WTC11 (cell line): Measurements from ENCODE around the gene SMARCB1. TPM values are rescaled to one million over a fixed set of nuclear protein-coding genes. Genes with fewer than 3 reads are reported as not detected.

ENCODE experiments used
- ATAC-seq: fragments of 200-7000 bp; cut with Tn5 transposase; 2 replicates; pipeline ENCODE4 v1.10.0; 2021; ENCODE audit warnings: mild to moderate bottlenecking, moderate library complexity
- CTCF ChIA-PET: fragments of 300-600 bp; sonication (Branson Sonifier 250); formaldehyde crosslinking; loops from one replicate; lab custom pipeline; 2021; ENCODE audit warnings: antibody characterized with exemption; lab: Charles Lee
- POLR2A ChIA-PET: fragments of 350-600 bp; sonication (Branson Sonifier 250); formaldehyde crosslinking; loops from one replicate; lab custom pipeline; 2021; ENCODE audit warnings: antibody characterized with exemption; lab: Charles Lee
- DNase-seq: peaks from one replicate; pipeline ENCODE4 v3.0.0; 2021; ENCODE audit warnings: low spot score
- H3K27ac Mint-ChIP-seq: 2 replicates; pipeline ENCODE4 v1.8.0; 2021; ENCODE audit warnings: mixed read lengths
- H3K27me3 Mint-ChIP-seq: 2 replicates; pipeline ENCODE4 v1.8.0; 2021; ENCODE audit warnings: low read depth, mild to moderate bottlenecking, moderate library complexity, mixed read lengths
- H3K36me3 Mint-ChIP-seq: 2 replicates; pipeline ENCODE4 v1.8.0; 2021; ENCODE audit warnings: mixed read lengths
- H3K4me1 Mint-ChIP-seq: 2 replicates; pipeline ENCODE4 v1.8.0; 2022; ENCODE audit warnings: mixed read lengths
- H3K4me3 Mint-ChIP-seq: 2 replicates; pipeline ENCODE4 v1.8.0; 2021; ENCODE audit warnings: mild to moderate bottlenecking, moderate library complexity, mixed read lengths
- H3K9me3 Mint-ChIP-seq: 2 replicates; pipeline ENCODE4 v1.8.0; 2021; ENCODE audit warnings: mixed read lengths
- ATF3 ChIP-seq: sonication (generic); formaldehyde crosslinking; conservative IDR thresholded peaks from 2 replicates; pipeline ENCODE4 v1.8.1; 2022; ENCODE audit warnings: mild to moderate bottlenecking, missing genetic modification reagents
- CBFB ChIP-seq: sonication (generic); formaldehyde crosslinking; IDR thresholded peaks from 2 replicates; pipeline ENCODE4 v1.8.1; 2022; ENCODE audit warnings: mild to moderate bottlenecking, low read depth, missing genetic modification reagents
- CTCF ChIP-seq: fragments of 200-600 bp; IDR thresholded peaks from 2 replicates; pipeline ENCODE4 v1.8.0; 2022; ENCODE audit warnings: antibody characterized with exemption
- ERG ChIP-seq: fragments of 250-450 bp; sonication (Bioruptor Pico); IDR thresholded peaks from 2 replicates; pipeline ENCODE4 v1.8.0; 2021; ENCODE audit warnings: mild to moderate bottlenecking
- IRF2 ChIP-seq: sonication (generic); formaldehyde crosslinking; IDR thresholded peaks from 2 replicates; pipeline ENCODE4 v1.8.0; 2022; ENCODE audit warnings: low read depth, missing genetic modification reagents, borderline replicate concordance
- KAT7 ChIP-seq: sonication (generic); formaldehyde crosslinking; IDR thresholded peaks from 2 replicates; pipeline ENCODE4 v1.8.1; 2023; ENCODE audit warnings: missing genetic modification reagents, mild to moderate bottlenecking, borderline replicate concordance
- NR1H2 ChIP-seq: sonication (generic); formaldehyde crosslinking; IDR thresholded peaks from 2 replicates; pipeline ENCODE4 v1.9.0; 2021; ENCODE audit warnings: mild to moderate bottlenecking, moderate library complexity, missing genetic modification reagents
- PRDM15 ChIP-seq: sonication (generic); formaldehyde crosslinking; IDR thresholded peaks from 2 replicates; pipeline ENCODE4 v1.8.0; 2022; ENCODE audit warnings: missing genetic modification reagents
- TEAD4 ChIP-seq: sonication (generic); formaldehyde crosslinking; IDR thresholded peaks from 2 replicates; pipeline ENCODE4 v1.8.0; 2022; ENCODE audit warnings: mild to moderate bottlenecking, missing genetic modification reagents
- ZBTB21 ChIP-seq: sonication (generic); formaldehyde crosslinking; IDR thresholded peaks from 2 replicates; pipeline ENCODE4 v1.8.1; 2023; ENCODE audit warnings: mild to moderate bottlenecking, missing genetic modification reagents, borderline replicate concordance
- ZNF121 ChIP-seq: sonication (generic); formaldehyde crosslinking; IDR thresholded peaks from 2 replicates; pipeline ENCODE4 v1.8.0; 2023; ENCODE audit warnings: missing genetic modification reagents
- ZNF138 ChIP-seq: sonication (generic); formaldehyde crosslinking; conservative IDR thresholded peaks from 2 replicates; pipeline ENCODE4 v1.8.1; 2022; ENCODE audit warnings: mild to moderate bottlenecking, moderate library complexity, missing genetic modification reagents
- ZNF219 ChIP-seq: sonication (generic); formaldehyde crosslinking; IDR thresholded peaks from 2 replicates; pipeline ENCODE4 v1.8.0; 2023; ENCODE audit warnings: missing genetic modification reagents, mild to moderate bottlenecking, borderline replicate concordance
- ZNF232 ChIP-seq: sonication (generic); formaldehyde crosslinking; IDR thresholded peaks from 2 replicates; pipeline ENCODE4 v1.8.0; 2022; ENCODE audit warnings: mild to moderate bottlenecking, missing genetic modification reagents
- ZNF281 ChIP-seq: sonication (generic); formaldehyde crosslinking; IDR thresholded peaks from 2 replicates; pipeline ENCODE4 v1.8.0; 2023; ENCODE audit warnings: mild to moderate bottlenecking, missing genetic modification reagents
- ZNF423 ChIP-seq: fragments of 250-450 bp; sonication (Bioruptor Pico); IDR thresholded peaks from 2 replicates; pipeline ENCODE4 v2.1.2; 2022; ENCODE audit warnings: mild to moderate bottlenecking, moderate library complexity
- total RNA-seq: library from RNA; stranded (reverse); gene quantifications from 3 replicates; pipeline ENCODE4 v1.2.3, GENCODE V29; 2021

SMARCB1 gene
- total RNA-seq, 1 experiment from 2014 or later: 135 TPM

GRCh38 chr22:23754980-23755636 is 31.7 kb upstream of the SMARCB1 start (continued):
- no peak for TF ChIP-seq CTCF
- TF ChIP-seq, all 79 proteins: peak for 0

GRCh38 chr22:23755711-23756110 is 31.1 kb upstream of the SMARCB1 start:
- Mint-ChIP-seq H3K27me3 (peaks cover 3% of the 10 kb centered on the region), H3K27ac (no peak overlapping the region), H3K36me3 (no peaks in the 10 kb centered on the region)
- TF ChIP-seq PRDM15 (CRISPR knock-in tag) (no peak), ERG (no peak), IRF2 (CRISPR knock-in tag) (no peak), CBFB (CRISPR knock-in tag) (no peak), KAT7 (CRISPR knock-in tag) (no peak), ZNF423 (CRISPR knock-in tag) (no peak), TEAD4 (no peak), ZBTB21 (CRISPR knock-in tag) (no peak), ATF3 (CRISPR knock-in tag) (no peak), ZNF281 (CRISPR knock-in tag) (no peak), ZNF232 (CRISPR knock-in tag) (no peak), CTCF (no peak), NR1H2 (no peak), ZNF121 (CRISPR knock-in tag) (no peak), ZNF138 (CRISPR knock-in tag) (no peak), ZNF219 (CRISPR knock-in tag) (no peak)
- TF ChIP-seq, all 79 proteins: peak for 0
- POLR2A ChIA-PET: interaction anchor here (0.6 kb wide), 1 partner anchor 239 kb away, joined by 5 read pairs; no protein-coding TSS in a partner anchor
- Mint-ChIP-seq H3K9me3 (no peaks in the 10 kb centered on the region), H3K4me1 (peaks cover 17% of the 10 kb centered on the region), H3K4me3 (no peak overlapping the region)
- CTCF ChIA-PET: interaction anchor here (0.6 kb wide), 1 partner anchor 17 kb away, joined by 4 read pairs; no protein-coding TSS in a partner anchor
- no peak for ATAC-seq
- no peak for DNase-seq
